Muscle of arm (tissue), 14 donors: ENCODE results near the gene POC5. TPM values are rescaled to one million over a fixed set of nuclear protein-coding genes. Genes with fewer than 3 reads are reported as not detected.
"Not testable (repeated sequence)": the region's sequence is repeated elsewhere in the genome, so short reads cannot be mapped to it uniquely, and the experiment has no call there.

Source experiments
- DNase-seq: peaks from one replicate; pipeline ENCODE4 v3.0.0-alpha.2; 2013
- long read RNA-seq, 11 donors: transcript quantifications; one replicate each; lab custom pipeline, GENCODE V29; 2026
- polyA plus RNA-seq, 12 donors: library from polyadenylated mRNA; unstranded; fragments of 120-200 nt; gene quantifications; one replicate each; pipeline ENCODE4 v1.2.1, GENCODE V29; 2013; ENCODE audit not compliant: insufficient read length in 12 of 12

The POC5 gene
- polyA plus RNA-seq, result 10 to 100 TPM in 4 of 12 donors, 1 to 10 TPM in 7, not detected in 1; 5.5 to 28.5 (median 9.5) TPM
- long read RNA-seq, donor 1, result 0 reads
- long read RNA-seq, donor 2, result 0 reads
- long read RNA-seq, donor 3, result 0 reads
- long read RNA-seq, donor 4, result 0 reads
- long read RNA-seq, donor 5, result 0 reads
- long read RNA-seq, donor 6, result 0 reads
- long read RNA-seq, donor 7, partial matches to known transcripts, result 0 of 2 reads
- long read RNA-seq, donor 7, other reads (novel, unspliced or antisense), result 0 of 2 reads
- long read RNA-seq, donor 8, result 0 reads
- long read RNA-seq, donor 9, result 0 reads
- long read RNA-seq, donor 10, result 0 reads
- long read RNA-seq, donor 11, partial matches to known transcripts, result 0 of 2 reads
- long read RNA-seq, donor 11, other reads (novel, unspliced or antisense), result 0 of 2 reads

- peak; percentile 96 for DNase-seq
Measured at GRCh38 chr5:75717082-75717922, at the start of gene POC5. Gene POC5 (minus strand): TSS chr5:75717437. CDS start chr5:75712937, 4,500 bp downstream.

GRCh38 chr5:75758116-75758515 is 40.9 kb upstream of the POC5 start:
- DNase-seq, result no peak

GRCh38 chr5:75756981-75757380 is 39.7 kb upstream of the POC5 start:
- no peak for DNase-seq

GRCh38 chr5:75756211-75756610 is 39.0 kb upstream of the POC5 start:
- DNase-seq, result no peak

GRCh38 chr5:75753182-75753581 is 35.9 kb upstream of the POC5 start:
- DNase-seq, result no peak

- no peak for DNase-seq
Measured at GRCh38 chr5:75744355-75744754, 27.1 kb upstream of the POC5 start.

- DNase-seq, result no peak
Measured at GRCh38 chr5:75736273-75736672, 19.0 kb upstream of the POC5 start.

- DNase-seq, result peak; percentile 8
Measured at GRCh38 chr5:75734913-75735789, 17.9 kb upstream of the POC5 start.

- DNase-seq, result no peak
Measured at GRCh38 chr5:75733767-75734166, 16.5 kb upstream of the POC5 start.

- DNase-seq, result not testable (repeated sequence)
Measured at GRCh38 chr5:75731515-75731914, 14.3 kb upstream of the POC5 start.

GRCh38 chr5:75729321-75729720 is 12.1 kb upstream of the POC5 start:
- no peak for DNase-seq

- DNase-seq, result no peak
Measured at GRCh38 chr5:75727931-75728330, 10.7 kb upstream of the POC5 start.

- not testable (repeated sequence) for DNase-seq
Measured at GRCh38 chr5:75726224-75726623, 9.0 kb upstream of the POC5 start.

GRCh38 chr5:75723378-75723777 is 6.1 kb upstream of the POC5 start:
- DNase-seq, result no peak

GRCh38 chr5:75721573-75721972 is 4.3 kb upstream of the POC5 start:
- no peak for DNase-seq

GRCh38 chr5:75720882-75721281 is 3.6 kb upstream of the POC5 start:
- no peak for DNase-seq

- DNase-seq, result no peak
Measured at GRCh38 chr5:75716715-75717081, 539 bp downstream of the POC5 start.

GRCh38 chr5:75712091-75712490 is 5.1 kb downstream of the POC5 start:
- no peak for DNase-seq

GRCh38 chr5:75711151-75711550 is 6.1 kb downstream of the POC5 start:
- DNase-seq, result no peak

- no peak for DNase-seq
Measured at GRCh38 chr5:75710637-75711036, 6.6 kb downstream of the POC5 start.

- DNase-seq, result no peak
Measured at GRCh38 chr5:75707911-75708509, 9.2 kb downstream of the POC5 start.

GRCh38 chr5:75706775-75707174 is 10.5 kb downstream of the POC5 start:
- no peak for DNase-seq
